ENCODE results near the gene ADGRB3.
"Not testable (repeated sequence)": the region's sequence is repeated elsewhere in the genome, so short reads cannot be mapped to it uniquely, and the experiment has no call there.

Gene ADGRB3

GRCh38 chr6:68655028-68655427 lies 19.9 kb downstream of the ADGRB3 start:
- H3K4me3 ChIP-seq (ENCODE audit: low read depth, low read length): no peak overlapping the region
- TF ChIP-seq, protein P1, sequence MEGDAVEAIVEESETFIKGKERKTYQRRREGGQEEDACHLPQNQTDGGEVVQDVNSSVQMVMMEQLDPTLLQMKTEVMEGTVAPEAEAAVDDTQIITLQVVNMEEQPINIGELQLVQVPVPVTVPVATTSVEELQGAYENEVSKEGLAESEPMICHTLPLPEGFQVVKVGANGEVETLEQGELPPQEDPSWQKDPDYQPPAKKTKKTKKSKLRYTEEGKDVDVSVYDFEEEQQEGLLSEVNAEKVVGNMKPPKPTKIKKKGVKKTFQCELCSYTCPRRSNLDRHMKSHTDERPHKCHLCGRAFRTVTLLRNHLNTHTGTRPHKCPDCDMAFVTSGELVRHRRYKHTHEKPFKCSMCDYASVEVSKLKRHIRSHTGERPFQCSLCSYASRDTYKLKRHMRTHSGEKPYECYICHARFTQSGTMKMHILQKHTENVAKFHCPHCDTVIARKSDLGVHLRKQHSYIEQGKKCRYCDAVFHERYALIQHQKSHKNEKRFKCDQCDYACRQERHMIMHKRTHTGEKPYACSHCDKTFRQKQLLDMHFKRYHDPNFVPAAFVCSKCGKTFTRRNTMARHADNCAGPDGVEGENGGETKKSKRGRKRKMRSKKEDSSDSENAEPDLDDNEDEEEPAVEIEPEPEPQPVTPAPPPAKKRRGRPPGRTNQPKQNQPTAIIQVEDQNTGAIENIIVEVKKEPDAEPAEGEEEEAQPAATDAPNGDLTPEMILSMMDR (IDR thresholded peaks at IDR 0.05; ENCODE audit: low read depth, low read length): no peak

DNA sequence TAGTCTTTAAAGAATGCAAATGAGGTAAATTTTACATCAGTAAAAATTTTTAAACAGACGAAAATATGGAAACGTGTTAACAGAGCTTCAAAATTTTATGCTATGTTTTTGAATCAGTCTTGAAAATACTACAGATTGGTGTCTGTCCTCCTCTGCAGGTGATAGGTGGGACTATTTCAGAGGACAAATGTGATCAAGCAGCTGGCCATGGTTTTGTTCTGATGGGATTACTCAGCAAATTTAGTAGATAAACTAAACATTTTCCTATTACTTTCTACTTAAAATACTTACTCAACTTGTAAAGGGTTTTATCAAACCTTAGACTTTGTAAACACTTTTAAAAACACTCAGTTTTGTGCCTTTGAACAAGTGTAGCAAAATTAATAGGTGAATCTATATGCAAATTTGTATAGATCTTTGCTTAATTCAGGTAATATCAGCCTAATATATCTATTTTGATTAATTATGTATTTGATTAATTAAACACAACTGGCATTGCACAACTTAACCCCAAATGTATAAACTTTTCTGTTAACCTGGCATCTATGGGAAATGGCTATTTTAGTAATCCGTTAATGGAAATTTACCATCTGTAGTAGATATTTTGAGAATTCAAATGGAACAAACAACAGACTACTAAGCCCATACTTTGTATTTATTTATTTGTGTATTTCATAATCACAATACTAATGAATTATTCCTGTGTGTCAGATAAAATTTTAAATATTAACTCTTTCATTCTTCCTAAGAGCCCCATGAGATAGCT lies 22.5 kb downstream of the ADGRB3 start:
- TF ChIP-seq, protein P1 (IDR thresholded peaks at IDR 0.05; ENCODE audit: low read depth, low read length): no peak
- H3K4me3 ChIP-seq (ENCODE audit: low read depth, low read length): no peak overlapping the region

DNA sequence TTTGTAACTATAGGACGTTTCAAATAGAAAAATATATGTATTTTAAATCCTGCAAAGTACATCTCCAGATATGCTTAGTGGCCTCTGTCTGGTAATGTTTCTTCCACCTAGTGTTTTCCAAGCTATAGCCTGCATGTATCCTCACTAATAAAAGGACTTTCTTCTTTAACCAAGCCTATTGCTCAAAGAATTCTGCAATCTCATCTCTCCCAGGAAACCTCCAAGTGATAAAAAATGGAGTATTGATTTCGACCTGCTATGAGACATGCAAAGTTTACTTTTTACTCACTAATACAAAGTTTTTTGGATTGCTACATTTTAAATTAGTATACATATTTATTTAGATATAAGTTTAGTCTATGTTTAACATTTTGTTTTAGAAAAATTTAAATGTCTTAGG lies 23.3 kb downstream of the ADGRB3 start:
- no peak overlapping the region for H3K4me3 ChIP-seq (ENCODE audit: low read depth, low read length)
- TF ChIP-seq, protein P1 (IDR thresholded peaks at IDR 0.05; ENCODE audit: low read depth, low read length): no peak

GRCh38 chr6:68673255-68673654 lies 38.2 kb downstream of the ADGRB3 start:
- H3K4me3 ChIP-seq (ENCODE audit: low read depth, low read length): no peak overlapping the region
- TF ChIP-seq, protein P1 (IDR thresholded peaks at IDR 0.05; ENCODE audit: low read depth, low read length): no peak

- H3K4me3 ChIP-seq (ENCODE audit: low read depth, low read length): no peak overlapping the region
- TF ChIP-seq, protein P1 (IDR thresholded peaks at IDR 0.05; ENCODE audit: low read depth, low read length): no peak
Measured at GRCh38 chr6:68675548-68675947, 40.5 kb downstream of the ADGRB3 start.

GRCh38 chr6:68676094-68676493 lies 41.0 kb downstream of the ADGRB3 start:
- not testable (repeated sequence) for H3K4me3 ChIP-seq (ENCODE audit: low read depth, low read length)

DNA sequence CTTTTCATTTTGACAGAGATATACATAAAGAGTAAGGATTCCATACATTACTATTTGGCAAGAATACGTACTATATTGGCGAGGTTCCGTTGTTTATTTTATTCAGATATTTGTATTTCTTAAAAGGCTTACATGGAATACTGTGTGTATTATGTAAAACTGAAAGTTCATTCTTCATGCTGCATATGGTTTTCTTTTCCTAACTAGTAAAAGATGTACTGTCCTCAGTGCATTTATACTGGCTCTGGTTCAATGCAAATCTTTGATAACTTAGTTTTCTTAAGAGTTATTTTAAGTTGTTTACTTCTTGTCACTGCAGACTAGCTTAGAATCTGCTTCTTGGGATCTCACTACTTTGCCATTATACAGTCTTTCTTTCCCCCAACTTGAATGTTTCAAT lies 42.0 kb downstream of the ADGRB3 start:
- H3K4me3 ChIP-seq (ENCODE audit: low read depth, low read length): no peak overlapping the region
- TF ChIP-seq, protein P1 (IDR thresholded peaks at IDR 0.05; ENCODE audit: low read depth, low read length): no peak

DNA sequence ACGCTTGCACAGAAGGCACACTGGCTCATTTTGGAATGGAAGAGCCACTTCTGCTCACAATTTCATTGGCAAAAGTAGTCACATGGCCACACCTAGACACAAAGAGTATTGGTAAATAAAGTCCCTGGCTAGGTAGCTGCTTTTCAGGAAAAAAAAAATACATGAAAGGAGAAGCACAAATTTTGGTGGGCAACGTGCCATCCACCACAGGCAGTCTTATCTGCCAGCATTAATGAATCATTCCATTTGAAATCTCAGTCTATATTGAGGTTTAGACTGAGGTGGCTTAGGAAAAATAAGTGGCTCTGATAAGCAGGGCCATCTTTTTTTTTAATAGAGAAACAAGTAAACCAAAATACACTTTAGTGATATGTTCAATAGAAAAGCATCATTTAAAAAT lies 44.3 kb downstream of the ADGRB3 start:
- no peak overlapping the region for H3K4me3 ChIP-seq (ENCODE audit: low read depth, low read length)
- TF ChIP-seq, protein P1 (IDR thresholded peaks at IDR 0.05; ENCODE audit: low read depth, low read length): no peak
